PFSK-1 (cell line): ENCODE data around the gene SLC27A6.

Source experiments
- POLR2AphosphoS5 ChIP-seq: IDR thresholded peaks from 2 replicates; pipeline ENCODE4 v1.6.1; 2012; ENCODE audit warnings: low read depth, mild to moderate bottlenecking, control low read depth, low read length, moderate library complexity
- REST ChIP-seq, 2 experiments: IDR thresholded peaks; 2 replicates each; pipeline versions ENCODE4 v1.6.1 to v1.8.0; 2011 to 2012; ENCODE audit warnings: low read depth in 2 of 2, low read length in 2 of 2, control low read depth in 1 of 2, inconsistent platforms in 1 of 2, mild to moderate bottlenecking in 1 of 2, moderate library complexity in 1 of 2; ENCODE audit not compliant: insufficient read depth in 1 of 2
- SIN3A ChIP-seq: IDR thresholded peaks from 2 replicates; pipeline ENCODE4 v1.6.1; 2012; ENCODE audit warnings: mild to moderate bottlenecking, low read length, moderate library complexity, borderline replicate concordance; ENCODE audit not compliant: insufficient read depth
- TAF1 ChIP-seq: IDR thresholded peaks from 2 replicates; pipeline ENCODE4 v1.6.1; 2012; ENCODE audit warnings: low read length, control low read depth, borderline replicate concordance; ENCODE audit not compliant: insufficient read depth

- TF ChIP-seq REST (IDR thresholded peaks at IDR 0.05; ENCODE audit: insufficient read depth in 1 of 2, low read depth in 2 of 2, low read length in 2 of 2) = no peak
- TF ChIP-seq POLR2AphosphoS5 = no peak
- no peak for TF ChIP-seq SIN3A
- no peak for TF ChIP-seq TAF1
Observed at GRCh38 chr5:129019401-129019908, 54.2 kb downstream of the SLC27A6 start.
